Neural cell (in vitro differentiated cells): ENCODE measurements around the gene ANKRD13A. TPM values are rescaled to one million over a fixed set of nuclear protein-coding genes. Genes with fewer than 3 reads are reported as not detected.

Experiments
- H2AFZ ChIP-seq: fragments of 200-600, 300-800 bp; sonication (generic), shearing (Covaris generic); 2 replicates; pipeline ENCODE4 v1.6.0; 2014; ENCODE audit warnings: low read depth, mild to moderate bottlenecking, antibody characterized with exemption, low read length, moderate library complexity
- H3F3A ChIP-seq: fragments of 200-600 bp; shearing (Covaris generic); 2 replicates; pipeline ENCODE4 v1.6.1; 2016; ENCODE audit warnings: mild to moderate bottlenecking, moderate library complexity, mixed read lengths, antibody characterized with exemption, low read length; ENCODE audit not compliant: insufficient read depth, poor library complexity, severe bottlenecking
- H3K27ac ChIP-seq: fragments of 200-600, 300-800 bp; sonication (generic), shearing (Covaris generic); 2 replicates; pipeline ENCODE4 v1.5.1; 2014; ENCODE audit warnings: mild to moderate bottlenecking, low read length, moderate library complexity
- H3K27me3 ChIP-seq: fragments of 300-800, 200-600 bp; sonication (generic), shearing (Covaris generic); 2 replicates; pipeline ENCODE4 v1.6.0; 2014; ENCODE audit warnings: mild to moderate bottlenecking, low read depth, low read length, moderate library complexity; ENCODE audit not compliant: insufficient read depth
- H3K36me3 ChIP-seq: fragments of 300-800, 200-600 bp; sonication (generic), shearing (Covaris generic); 2 replicates; pipeline ENCODE4 v1.5.1; 2014; ENCODE audit warnings: mild to moderate bottlenecking, antibody characterized with exemption, low read length, moderate library complexity; ENCODE audit not compliant: insufficient read depth
- H3K4me2 ChIP-seq: fragments of 300-800, 200-600 bp; sonication (generic), shearing (Covaris generic); 2 replicates; pipeline ENCODE4 v1.6.0; 2014; ENCODE audit warnings: mild to moderate bottlenecking, low read length
- H3K4me3 ChIP-seq: fragments of 300-800, 200-600 bp; sonication (generic), shearing (Covaris generic); 2 replicates; pipeline ENCODE4 v1.5.1; 2014; ENCODE audit warnings: mild to moderate bottlenecking, low read length, moderate library complexity
- H3K79me2 ChIP-seq: fragments of 200-600 bp; shearing (Covaris generic); replicated peaks from 2 replicates; pipeline ENCODE4 v1.6.0; 2014; ENCODE audit warnings: mild to moderate bottlenecking, low read length, moderate library complexity; ENCODE audit not compliant: insufficient read depth
- H3K9ac ChIP-seq: fragments of 300-800, 200-600 bp; sonication (generic), shearing (Covaris generic); 2 replicates; pipeline ENCODE4 v1.6.1; 2016; ENCODE audit warnings: mild to moderate bottlenecking, low read length, mixed read lengths
- H3K9me2 ChIP-seq: fragments of 200-600 bp; shearing (Covaris generic); 2 replicates; pipeline ENCODE4 v1.6.1; 2016; ENCODE audit warnings: mild to moderate bottlenecking, low read length, mixed read lengths; ENCODE audit not compliant: insufficient read depth
- H3K9me3 ChIP-seq: fragments of 200-600, 300-800 bp; sonication (generic), shearing (Covaris generic); 2 replicates; pipeline ENCODE4 v1.6.1; 2016; ENCODE audit warnings: mild to moderate bottlenecking, mixed run types, low read length, moderate library complexity, mixed read lengths
- H4K20me1 ChIP-seq: fragments of 200-600 bp; shearing (Covaris generic); 2 replicates; pipeline ENCODE4 v1.6.1; 2016; ENCODE audit warnings: mild to moderate bottlenecking, mixed run types; ENCODE audit not compliant: insufficient read depth
- EP300 ChIP-seq: fragments of 450-650 bp; conservative IDR thresholded peaks from 2 replicates; pipeline ENCODE4 v1.6.1; 2014; ENCODE audit warnings: antibody characterized with exemption, mild to moderate bottlenecking, moderate library complexity; ENCODE audit not compliant: poor library complexity, severe bottlenecking
- EZH2 ChIP-seq: fragments of 200-600, 300-800 bp; shearing (Covaris generic), sonication (generic); IDR thresholded peaks from 2 replicates; pipeline ENCODE4 v1.6.1; 2014; ENCODE audit warnings: antibody characterized with exemption, low read length, borderline replicate concordance, mild to moderate bottlenecking; ENCODE audit not compliant: insufficient read depth, poor library complexity, severe bottlenecking
- MXI1 ChIP-seq: fragments of 450-650 bp; conservative IDR thresholded peaks from 2 replicates; pipeline ENCODE4 v1.6.1; 2014; ENCODE audit warnings: antibody characterized with exemption, mild to moderate bottlenecking; ENCODE audit not compliant: poor library complexity, severe bottlenecking
- POLR2AphosphoS5 ChIP-seq: IDR thresholded peaks from 2 replicates; pipeline ENCODE4 v1.6.1; 2012
- RAD21 ChIP-seq: fragments of 450-650 bp; conservative IDR thresholded peaks from 2 replicates; pipeline ENCODE4 v1.6.1; 2014; ENCODE audit warnings: antibody characterized with exemption, mild to moderate bottlenecking, moderate library complexity
- SMC3 ChIP-seq: fragments of 450-650 bp; conservative IDR thresholded peaks from 2 replicates; pipeline ENCODE4 v1.6.1; 2014; ENCODE audit warnings: antibody characterized with exemption, mild to moderate bottlenecking, moderate library complexity; ENCODE audit not compliant: poor library complexity
- TAF1 ChIP-seq: IDR thresholded peaks from 2 replicates; pipeline ENCODE4 v1.6.1; 2012; ENCODE audit warnings: low read depth
- polyA plus RNA-seq: library from polyadenylated mRNA; depleted of rRNA; stranded (reverse); fragments of >200 nt; gene quantifications from 2 replicates; pipeline ENCODE4 v1.2.3, GENCODE V29; 2014
- TF ChIP-seq, protein P1 (sequence below): fragments of 450-650 bp; IDR thresholded peaks from 2 replicates; pipeline ENCODE4 v1.5.1; 2014; ENCODE audit warnings: antibody characterized with exemption, mild to moderate bottlenecking, moderate library complexity; ENCODE audit not compliant: poor library complexity, severe bottlenecking
- TF ChIP-seq, protein P2 (sequence below): IDR thresholded peaks from 2 replicates; pipeline ENCODE4 v1.6.1; 2012; ENCODE audit warnings: borderline replicate concordance

ANKRD13A gene
- polyA plus RNA-seq, 1 donor from 2014 or later: 89.2 TPM

DNA sequence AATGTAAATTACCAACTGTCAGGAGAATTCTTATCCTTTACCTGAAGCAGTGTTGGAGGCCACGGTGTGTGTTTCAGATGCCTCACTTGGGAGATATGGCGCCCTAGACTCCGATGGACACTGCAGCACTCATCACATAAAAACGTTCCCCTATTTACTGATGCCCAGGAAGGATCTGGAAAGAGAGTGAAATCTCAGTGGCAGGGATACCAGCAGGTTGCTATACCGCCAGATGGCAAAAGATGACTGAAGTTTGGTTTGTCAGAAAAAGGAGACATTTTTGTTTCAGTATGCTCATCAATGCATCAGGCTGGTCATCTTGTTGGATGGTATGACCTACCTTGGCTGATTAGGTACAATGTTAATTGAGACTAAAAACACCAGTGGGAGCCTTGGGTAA, 7.6 kb upstream of the ANKRD13A start:
- H3K79me2 ChIP-seq: peaks cover 29% of the 10 kb centered on the region
- H3K9ac ChIP-seq: no peak overlapping the region
- H3K9me2 ChIP-seq: no peaks in the 10 kb centered on the region
- H3K36me3 ChIP-seq: no peaks in the 10 kb centered on the region
- no peaks in the 10 kb centered on the region for H3K9me3 ChIP-seq
- no peaks in the 10 kb centered on the region for H3K27me3 ChIP-seq
- no peak overlapping the region for H2AFZ ChIP-seq
- no peak overlapping the region for H3K4me3 ChIP-seq
- TF ChIP-seq TAF1 (no peak), POLR2AphosphoS5 (no peak), EZH2 (no peak), MXI1 (no peak), RAD21 (no peak), EP300 (no peak), SMC3 (no peak)
- TF ChIP-seq, protein P1, sequence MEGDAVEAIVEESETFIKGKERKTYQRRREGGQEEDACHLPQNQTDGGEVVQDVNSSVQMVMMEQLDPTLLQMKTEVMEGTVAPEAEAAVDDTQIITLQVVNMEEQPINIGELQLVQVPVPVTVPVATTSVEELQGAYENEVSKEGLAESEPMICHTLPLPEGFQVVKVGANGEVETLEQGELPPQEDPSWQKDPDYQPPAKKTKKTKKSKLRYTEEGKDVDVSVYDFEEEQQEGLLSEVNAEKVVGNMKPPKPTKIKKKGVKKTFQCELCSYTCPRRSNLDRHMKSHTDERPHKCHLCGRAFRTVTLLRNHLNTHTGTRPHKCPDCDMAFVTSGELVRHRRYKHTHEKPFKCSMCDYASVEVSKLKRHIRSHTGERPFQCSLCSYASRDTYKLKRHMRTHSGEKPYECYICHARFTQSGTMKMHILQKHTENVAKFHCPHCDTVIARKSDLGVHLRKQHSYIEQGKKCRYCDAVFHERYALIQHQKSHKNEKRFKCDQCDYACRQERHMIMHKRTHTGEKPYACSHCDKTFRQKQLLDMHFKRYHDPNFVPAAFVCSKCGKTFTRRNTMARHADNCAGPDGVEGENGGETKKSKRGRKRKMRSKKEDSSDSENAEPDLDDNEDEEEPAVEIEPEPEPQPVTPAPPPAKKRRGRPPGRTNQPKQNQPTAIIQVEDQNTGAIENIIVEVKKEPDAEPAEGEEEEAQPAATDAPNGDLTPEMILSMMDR: no peak
- TF ChIP-seq, protein P2, sequence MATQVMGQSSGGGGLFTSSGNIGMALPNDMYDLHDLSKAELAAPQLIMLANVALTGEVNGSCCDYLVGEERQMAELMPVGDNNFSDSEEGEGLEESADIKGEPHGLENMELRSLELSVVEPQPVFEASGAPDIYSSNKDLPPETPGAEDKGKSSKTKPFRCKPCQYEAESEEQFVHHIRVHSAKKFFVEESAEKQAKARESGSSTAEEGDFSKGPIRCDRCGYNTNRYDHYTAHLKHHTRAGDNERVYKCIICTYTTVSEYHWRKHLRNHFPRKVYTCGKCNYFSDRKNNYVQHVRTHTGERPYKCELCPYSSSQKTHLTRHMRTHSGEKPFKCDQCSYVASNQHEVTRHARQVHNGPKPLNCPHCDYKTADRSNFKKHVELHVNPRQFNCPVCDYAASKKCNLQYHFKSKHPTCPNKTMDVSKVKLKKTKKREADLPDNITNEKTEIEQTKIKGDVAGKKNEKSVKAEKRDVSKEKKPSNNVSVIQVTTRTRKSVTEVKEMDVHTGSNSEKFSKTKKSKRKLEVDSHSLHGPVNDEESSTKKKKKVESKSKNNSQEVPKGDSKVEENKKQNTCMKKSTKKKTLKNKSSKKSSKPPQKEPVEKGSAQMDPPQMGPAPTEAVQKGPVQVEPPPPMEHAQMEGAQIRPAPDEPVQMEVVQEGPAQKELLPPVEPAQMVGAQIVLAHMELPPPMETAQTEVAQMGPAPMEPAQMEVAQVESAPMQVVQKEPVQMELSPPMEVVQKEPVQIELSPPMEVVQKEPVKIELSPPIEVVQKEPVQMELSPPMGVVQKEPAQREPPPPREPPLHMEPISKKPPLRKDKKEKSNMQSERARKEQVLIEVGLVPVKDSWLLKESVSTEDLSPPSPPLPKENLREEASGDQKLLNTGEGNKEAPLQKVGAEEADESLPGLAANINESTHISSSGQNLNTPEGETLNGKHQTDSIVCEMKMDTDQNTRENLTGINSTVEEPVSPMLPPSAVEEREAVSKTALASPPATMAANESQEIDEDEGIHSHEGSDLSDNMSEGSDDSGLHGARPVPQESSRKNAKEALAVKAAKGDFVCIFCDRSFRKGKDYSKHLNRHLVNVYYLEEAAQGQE: no peak
- no peak overlapping the region for H3K27ac ChIP-seq
- H3F3A ChIP-seq: no peaks in the 10 kb centered on the region
- no peak overlapping the region for H3K4me2 ChIP-seq
- no peaks in the 10 kb centered on the region for H4K20me1 ChIP-seq

GRCh38 chr12:109993091-109993490, 6.1 kb upstream of the ANKRD13A start:
- no peak overlapping the region for H3K4me2 ChIP-seq
- H4K20me1 ChIP-seq: no peaks in the 10 kb centered on the region
- H3K27ac ChIP-seq: no peak overlapping the region
- no peaks in the 10 kb centered on the region for H3F3A ChIP-seq
- no peak overlapping the region for H3K9ac ChIP-seq
- no peaks in the 10 kb centered on the region for H3K9me2 ChIP-seq
- H3K9me3 ChIP-seq: no peaks in the 10 kb centered on the region
- no peak overlapping the region for H3K4me3 ChIP-seq
- TF ChIP-seq POLR2AphosphoS5: no peak
- TF ChIP-seq, protein P1: no peak
- no peak for TF ChIP-seq EP300
- TF ChIP-seq RAD21: no peak
- TF ChIP-seq MXI1: no peak
- TF ChIP-seq, protein P2: no peak
- TF ChIP-seq EZH2: no peak
- no peak for TF ChIP-seq SMC3
- no peak for TF ChIP-seq TAF1
- H3K79me2 ChIP-seq: peaks cover 29% of the 10 kb centered on the region
- H3K27me3 ChIP-seq: no peaks in the 10 kb centered on the region
- no peaks in the 10 kb centered on the region for H3K36me3 ChIP-seq
- H2AFZ ChIP-seq: no peak overlapping the region
